Astrocyte (in vitro differentiated cells and primary cell): ENCODE measurements around the gene JOSD1. TPM values are rescaled to one million over a fixed set of nuclear protein-coding genes. Genes with fewer than 3 reads are reported as not detected.

Experiments
- DNase-seq: peaks from one replicate; pipeline ENCODE4 v3.0.0-alpha.2; 2010; ENCODE audit warnings: low read depth
- FAIRE-seq: peaks from 2 replicates; lab custom pipeline; 2011; peaks lifted over from hg19 to GRCh38; lab: Jason Lieb, UNC
- H2AFZ ChIP-seq: 2 replicates; pipeline ENCODE4 v1.6.0; 2012; ENCODE audit warnings: low read depth, low read length, inconsistent platforms
- H3K27ac ChIP-seq: 2 replicates; pipeline ENCODE4 v1.5.1; 2011; ENCODE audit warnings: low read depth, low read length, inconsistent platforms
- H3K27me3 ChIP-seq: 2 replicates; pipeline ENCODE4 v1.6.0; 2011; ENCODE audit warnings: low read length, inconsistent platforms; ENCODE audit not compliant: insufficient read depth
- H3K36me3 ChIP-seq: 2 replicates; pipeline ENCODE4 v1.5.1; 2011; ENCODE audit warnings: low read length, inconsistent platforms; ENCODE audit not compliant: insufficient read depth
- H3K4me1 ChIP-seq: 2 replicates; pipeline ENCODE4 v1.5.1; 2011; ENCODE audit warnings: low read length, inconsistent platforms; ENCODE audit not compliant: insufficient read depth
- H3K4me2 ChIP-seq: 2 replicates; pipeline ENCODE4 v1.6.0; 2012; ENCODE audit warnings: low read length, inconsistent platforms
- H3K4me3 ChIP-seq: 2 replicates; pipeline ENCODE4 v1.5.1; 2011; ENCODE audit warnings: low read depth, mild to moderate bottlenecking, low read length, inconsistent platforms; ENCODE audit not compliant: insufficient read depth
- H3K79me2 ChIP-seq: 2 replicates; pipeline ENCODE4 v1.6.0; 2012; ENCODE audit warnings: mild to moderate bottlenecking, low read length, inconsistent platforms; ENCODE audit not compliant: insufficient read depth
- H3K9ac ChIP-seq: 2 replicates; pipeline ENCODE4 v1.6.0; 2012; ENCODE audit warnings: mild to moderate bottlenecking, low read length, inconsistent platforms
- H3K9me3 ChIP-seq: 2 replicates; pipeline ENCODE4 v1.5.1; 2012; ENCODE audit warnings: low read depth, mild to moderate bottlenecking, low read length, inconsistent platforms; ENCODE audit not compliant: insufficient read depth
- H4K20me1 ChIP-seq: 2 replicates; pipeline ENCODE4 v1.6.0; 2012; ENCODE audit warnings: low read length, inconsistent platforms; ENCODE audit not compliant: insufficient read depth
- H3K27ac Mint-ChIP-seq: one replicate; pipeline ENCODE4 v1.8.0; 2021; ENCODE audit warnings: mild to moderate bottlenecking, mixed read lengths; ENCODE audit not compliant: unreplicated experiment
- H3K27me3 Mint-ChIP-seq: one replicate; pipeline ENCODE4 v1.8.0; 2021; ENCODE audit warnings: low read depth, mixed read lengths; ENCODE audit not compliant: unreplicated experiment
- H3K36me3 Mint-ChIP-seq: one replicate; pipeline ENCODE4 v1.8.0; 2021; ENCODE audit warnings: low read depth, mixed read lengths; ENCODE audit not compliant: unreplicated experiment
- H3K4me1 Mint-ChIP-seq: one replicate; pipeline ENCODE4 v1.8.0; 2021; ENCODE audit warnings: low read depth, mixed read lengths; ENCODE audit not compliant: unreplicated experiment
- H3K4me3 Mint-ChIP-seq: one replicate; pipeline ENCODE4 v1.8.0; 2021; ENCODE audit warnings: mild to moderate bottlenecking, moderate library complexity, mixed read lengths; ENCODE audit not compliant: unreplicated experiment
- H3K9me3 Mint-ChIP-seq: one replicate; pipeline ENCODE4 v1.8.0; 2021; ENCODE audit warnings: mild to moderate bottlenecking, mixed read lengths; ENCODE audit not compliant: unreplicated experiment
- CTCF ChIP-seq: IDR thresholded peaks from 2 replicates; pipeline ENCODE4 v1.5.1; 2011; ENCODE audit warnings: low read depth, mild to moderate bottlenecking, inconsistent platforms, low read length, moderate library complexity; ENCODE audit not compliant: insufficient read depth
- EZH2 ChIP-seq: IDR thresholded peaks from 2 replicates; pipeline ENCODE4 v1.6.1; 2012; ENCODE audit warnings: mild to moderate bottlenecking, low read length, inconsistent platforms; ENCODE audit not compliant: insufficient read depth
- total RNA-seq: library from RNA; stranded (reverse); gene quantifications from 2 replicates; pipeline ENCODE4 v1.2.1, GENCODE V29; 2021

The JOSD1 gene
- total RNA-seq, 1 donor from 2014 or later: 45.6 TPM

- H3K27ac Mint-ChIP-seq: peak within 1 kb of the TSS; percentile 93
- Histone ChIP-seq H3K79me2 (peaks cover 48% of the 10 kb centered on the region), H4K20me1 (peaks cover 41% of the 10 kb centered on the region), H3K9me3 (no peaks in the 10 kb centered on the region), H3K4me1 (peaks cover 25% of the 10 kb centered on the region), H2AFZ (peak within 1 kb of the TSS; percentile 57), H3K27ac (peak within 1 kb of the TSS; percentile 85), H3K27me3 (no peaks in the 10 kb centered on the region), H3K4me3 (peak within 1 kb of the TSS; percentile 85), H3K9ac (peak within 1 kb of the TSS; percentile 95), H3K4me2 (peak within 1 kb of the TSS; percentile 94), H3K36me3 (peaks cover 3% of the 10 kb centered on the region)
- no peaks in the 10 kb centered on the region for H3K9me3 Mint-ChIP-seq
- peak within 1 kb of the TSS; percentile 97 for H3K4me3 Mint-ChIP-seq
- peaks cover 4% of the 10 kb centered on the region for H3K36me3 Mint-ChIP-seq
- DNase-seq (peak; percentile 100), FAIRE-seq (peak; percentile 55)
- peaks cover 25% of the 10 kb centered on the region for H3K4me1 Mint-ChIP-seq
- no peaks in the 10 kb centered on the region for H3K27me3 Mint-ChIP-seq
- TF ChIP-seq CTCF (no peak), EZH2 (no peak)
Observed at GRCh38 chr22:38705235-38706100, 4.7 kb upstream of the JOSD1 start, which contains the start of gene GTPBP1. Gene GTPBP1, plus strand, starts transcription at chr22:38705944. Its CDS starts 12 bp downstream, at chr22:38705956.

GRCh38 chr22:38704654-38705234, 4.0 kb upstream of the JOSD1 start:
- Mint-ChIP-seq H3K36me3 (peaks cover under 1% of the 10 kb centered on the region), H3K27me3 (no peaks in the 10 kb centered on the region), H3K9me3 (no peaks in the 10 kb centered on the region), H3K4me1 (peaks cover 20% of the 10 kb centered on the region), H3K27ac (peak overlapping the region; percentile 5), H3K4me3 (peak overlapping the region; percentile 88)
- Histone ChIP-seq H3K9me3 (no peaks in the 10 kb centered on the region), H3K9ac (peak overlapping the region; percentile 58), H3K79me2 (peaks cover 48% of the 10 kb centered on the region), H2AFZ (peak overlapping the region; percentile 57), H3K36me3 (peaks cover 3% of the 10 kb centered on the region), H3K27ac (peak overlapping the region; percentile 48), H3K4me1 (peaks cover 25% of the 10 kb centered on the region), H3K4me3 (peak overlapping the region; percentile 48), H4K20me1 (peaks cover 34% of the 10 kb centered on the region), H3K4me2 (peak overlapping the region; percentile 78), H3K27me3 (no peaks in the 10 kb centered on the region)
- TF ChIP-seq CTCF: no peak
- TF ChIP-seq EZH2: no peak
- FAIRE-seq (no peak), DNase-seq (no peak)
